ENCODE measurements around the gene AUH.
"Not testable (repeated sequence)": the region's sequence is repeated elsewhere in the genome, so short reads cannot be mapped to it uniquely, and the experiment has no call there.

AUH gene

GRCh38 chr9:91202736-91203283, 158.9 kb downstream of the AUH start:
- DNase-seq = no peak

GRCh38 chr9:91200692-91201336, 160.9 kb downstream of the AUH start:
- no peak for DNase-seq

- no peak for DNase-seq
Measured at GRCh38 chr9:91199739-91200497, 161.8 kb downstream of the AUH start.

GRCh38 chr9:91198881-91199280, 162.8 kb downstream of the AUH start:
- not testable (repeated sequence) for DNase-seq

GRCh38 chr9:91198405-91198804, 163.3 kb downstream of the AUH start:
- no peak for DNase-seq

- peak; percentile 19 for DNase-seq
Measured at GRCh38 chr9:91197232-91198181, 164.2 kb downstream of the AUH start.

- no peak for DNase-seq
Measured at GRCh38 chr9:91196103-91196950, 165.4 kb downstream of the AUH start.

GRCh38 chr9:91195372-91196012, 166.2 kb downstream of the AUH start:
- no peak for DNase-seq

- peak; percentile 83 for DNase-seq
Measured at GRCh38 chr9:91193658-91194391, 167.9 kb downstream of the AUH start.

GRCh38 chr9:91193087-91193657, 168.5 kb downstream of the AUH start:
- peak; percentile 84 for DNase-seq

- no peak for DNase-seq
Measured at GRCh38 chr9:91192381-91193086, 169.2 kb downstream of the AUH start.

- DNase-seq = no peak
Measured at GRCh38 chr9:91191411-91192380, 170.0 kb downstream of the AUH start.

GRCh38 chr9:91190062-91190461, 171.7 kb downstream of the AUH start:
- no peak for DNase-seq

- no peak for DNase-seq
Measured at GRCh38 chr9:91188719-91189590, 172.8 kb downstream of the AUH start.

- no peak for DNase-seq
Measured at GRCh38 chr9:91187965-91188344, 173.8 kb downstream of the AUH start.

- DNase-seq = no peak
Measured at GRCh38 chr9:91187311-91187964, 174.3 kb downstream of the AUH start.

GRCh38 chr9:91186632-91187108, 175.0 kb downstream of the AUH start:
- no peak for DNase-seq

All from NK-92 treated with Interleukin-12 subunit alpha and Interleukin-12 subunit beta, amount 100 ng/mL, for 24 hours (cell line).